NCI-H2081 (cell line): ENCODE measurements around the gene ARPC5.
"Not testable (repeated sequence)": the region's sequence is repeated elsewhere in the genome, so short reads cannot be mapped to it uniquely, and the experiment has no call there.

ENCODE experiments used
- DNase-seq, 2 experiments: peaks; one replicate each; lab custom pipeline; 2025; lab: John Stamatoyannopoulos, UW

The ARPC5 gene

GRCh38 chr1:183646776-183647175 lies 11.2 kb upstream of the ARPC5 start:
- no peak for DNase-seq

DNA sequence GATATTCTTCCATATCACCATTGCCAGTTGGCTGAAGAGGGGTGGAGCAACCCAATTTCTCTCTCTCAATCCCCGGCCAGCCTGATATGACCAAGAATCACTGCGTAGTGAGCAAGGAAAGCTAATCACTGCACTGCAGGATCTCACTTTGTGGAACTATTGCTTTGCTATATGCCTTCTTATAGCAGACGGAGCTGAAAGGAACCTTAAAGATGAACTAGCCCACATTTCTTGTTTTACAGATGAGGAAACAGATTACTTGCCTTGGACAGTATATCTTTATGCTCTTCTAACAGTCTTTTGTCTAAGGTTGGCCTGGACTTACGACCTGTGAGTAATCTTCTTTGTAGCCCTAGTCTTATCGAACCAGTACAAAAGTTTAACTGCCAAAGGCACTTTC lies 9.9 kb upstream of the ARPC5 start:
- DNase-seq = no peak

- no peak for DNase-seq
These were observed 6.6 kb upstream of the ARPC5 start for GRCh38 chr1:183642166-183642565.

DNA sequence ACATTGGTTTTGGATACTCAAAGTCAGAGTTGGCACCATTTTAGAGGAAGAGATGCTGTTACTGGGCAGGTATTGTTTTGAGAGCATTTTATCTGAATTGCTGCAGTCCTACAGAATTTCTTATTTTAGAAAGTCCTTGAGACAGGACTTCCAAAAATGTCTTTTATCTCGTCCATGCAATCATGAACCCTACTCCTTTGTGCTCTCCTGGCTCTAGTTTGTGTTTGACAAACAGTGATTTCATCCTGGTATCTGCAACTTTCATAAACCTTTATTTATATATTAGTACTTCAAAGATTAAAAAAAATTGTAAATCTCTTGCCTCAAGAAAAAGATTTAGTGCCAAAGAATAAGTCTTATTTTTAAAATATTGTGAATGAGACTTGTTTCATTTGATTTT lies 4.6 kb upstream of the ARPC5 start:
- no peak for DNase-seq

- no peak for DNase-seq
These were observed 3.2 kb upstream of the ARPC5 start for GRCh38 chr1:183638649-183639387.

- DNase-seq = no peak
These were observed 1.2 kb upstream of the ARPC5 start for GRCh38 chr1:183636783-183637182.

GRCh38 chr1:183636334-183636682 lies 725 bp upstream of the ARPC5 start:
- DNase-seq = no peak

- no peak for DNase-seq
These were observed 431 bp downstream of the ARPC5 start for GRCh38 chr1:183635099-183635605.

DNA sequence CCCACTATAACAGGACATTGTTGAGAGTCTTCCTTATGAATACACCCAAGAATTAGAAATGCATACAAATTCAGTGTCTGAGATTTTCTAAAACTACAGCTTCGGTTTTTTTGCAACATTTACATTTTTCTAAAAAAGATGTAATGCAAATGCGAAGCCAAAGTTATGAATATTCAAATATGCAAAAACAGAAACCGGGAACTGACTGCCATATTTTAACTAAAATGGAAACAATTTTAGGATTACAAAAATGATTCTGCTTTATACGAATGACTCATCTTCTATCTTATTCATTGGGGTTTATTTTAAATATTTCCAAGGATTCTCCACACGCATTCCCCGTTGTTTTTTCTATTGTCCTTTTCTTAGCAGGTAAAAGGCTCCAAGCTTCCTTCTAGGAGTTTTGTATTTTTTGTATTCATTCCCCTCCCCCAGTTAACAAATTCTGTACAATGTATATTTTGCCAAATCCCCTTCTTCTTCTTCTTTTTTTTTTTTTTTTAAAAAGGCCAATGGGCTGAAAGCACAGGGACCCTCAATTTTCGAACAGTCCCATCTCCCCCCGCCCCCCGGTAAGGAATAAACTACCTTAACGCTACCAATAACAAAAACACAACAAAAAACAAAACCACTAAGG lies 1.0 kb downstream of the ARPC5 start:
- no peak for DNase-seq

DNA sequence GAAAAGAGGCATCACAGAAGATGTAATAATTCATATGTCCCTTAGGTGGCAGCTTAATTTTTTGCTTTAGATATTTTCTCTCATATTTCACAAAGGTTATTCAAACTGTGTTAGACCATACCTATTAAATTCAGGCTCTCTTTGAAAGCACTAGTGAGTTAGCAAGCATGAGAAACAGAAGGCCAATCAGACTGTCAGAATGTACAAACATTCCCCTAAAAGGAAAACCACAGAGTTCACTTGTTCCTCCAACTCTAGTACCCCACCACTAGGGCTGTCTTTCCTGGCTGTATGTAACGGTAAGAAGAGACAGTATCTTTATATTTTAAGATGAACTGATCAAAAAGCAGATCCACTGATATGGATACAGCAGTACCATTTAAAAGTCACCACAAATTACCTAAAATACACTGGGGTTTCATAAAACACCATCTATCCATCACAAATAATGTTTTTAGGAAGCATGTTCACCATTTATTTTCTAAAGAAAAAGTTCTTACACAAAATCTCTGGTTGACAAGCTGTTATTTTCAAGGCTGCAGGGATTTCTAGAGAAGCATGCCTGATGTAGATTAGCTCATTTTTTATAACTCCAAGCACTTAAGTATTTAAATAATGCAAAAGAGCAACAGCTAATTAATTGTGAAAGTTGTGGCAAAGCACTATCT lies 1.8 kb downstream of the ARPC5 start:
- peak in 1 of 2 experiments; percentile 59 for DNase-seq

GRCh38 chr1:183632964-183633363 lies 2.6 kb downstream of the ARPC5 start:
- peak in 1 of 2 experiments; percentile 17 for DNase-seq

DNA sequence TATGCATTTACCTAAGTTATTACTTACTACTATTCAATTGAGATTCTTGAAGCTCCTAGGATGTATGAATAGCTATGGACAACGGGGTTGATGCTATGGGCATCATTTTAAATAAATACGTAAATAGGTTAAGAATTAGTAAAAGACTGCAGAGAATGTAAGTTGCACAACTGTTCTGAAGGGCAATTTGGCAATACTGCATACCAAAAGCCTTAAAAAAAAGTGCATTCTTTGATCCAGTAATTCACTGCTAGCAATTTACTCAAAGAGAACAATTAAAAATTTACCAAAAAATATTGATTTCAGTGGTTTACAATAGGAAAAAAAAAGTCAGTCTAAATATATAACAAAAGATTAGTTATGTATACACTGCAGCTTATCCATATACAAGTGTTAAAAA lies 3.5 kb downstream of the ARPC5 start:
- DNase-seq = no peak

DNA sequence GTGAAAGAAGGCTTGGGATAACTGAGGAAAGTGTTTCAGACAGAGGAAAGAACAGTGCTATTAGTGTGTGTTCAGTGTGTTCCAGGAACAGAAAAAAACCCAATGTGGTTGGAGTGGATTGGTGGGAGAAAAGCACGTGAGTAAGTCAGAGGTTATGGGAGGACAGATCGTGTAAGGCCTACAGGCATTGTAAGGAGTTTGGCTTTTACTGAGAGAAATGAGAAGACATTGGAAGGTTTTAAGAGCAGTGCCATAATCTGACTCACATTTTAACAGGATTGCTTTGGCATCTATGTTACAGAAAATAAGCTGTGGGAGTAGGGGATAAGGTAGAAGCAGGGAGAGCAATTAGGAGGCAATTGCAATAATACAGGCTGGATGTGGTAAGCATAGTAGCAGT lies 4.8 kb downstream of the ARPC5 start:
- DNase-seq = no peak

DNA sequence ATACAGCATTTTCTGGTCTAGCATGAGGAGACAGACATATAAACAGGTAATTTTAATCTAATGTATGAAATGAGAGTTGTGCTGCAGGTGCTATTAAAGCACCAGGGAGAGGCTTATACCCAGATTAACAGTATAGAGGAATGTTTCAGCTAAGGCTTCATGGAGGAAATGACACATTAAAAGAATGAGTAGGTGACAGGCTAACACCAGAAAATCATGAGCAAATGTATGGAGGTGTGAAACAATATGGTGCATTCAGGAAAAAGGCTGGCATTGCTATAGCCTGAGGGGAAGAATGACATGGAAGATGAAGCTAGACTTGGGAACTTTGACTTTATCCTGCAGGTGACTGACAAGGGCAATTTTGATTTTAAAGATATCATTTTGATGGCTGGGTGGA lies 7.0 kb downstream of the ARPC5 start:
- no peak for DNase-seq

DNA sequence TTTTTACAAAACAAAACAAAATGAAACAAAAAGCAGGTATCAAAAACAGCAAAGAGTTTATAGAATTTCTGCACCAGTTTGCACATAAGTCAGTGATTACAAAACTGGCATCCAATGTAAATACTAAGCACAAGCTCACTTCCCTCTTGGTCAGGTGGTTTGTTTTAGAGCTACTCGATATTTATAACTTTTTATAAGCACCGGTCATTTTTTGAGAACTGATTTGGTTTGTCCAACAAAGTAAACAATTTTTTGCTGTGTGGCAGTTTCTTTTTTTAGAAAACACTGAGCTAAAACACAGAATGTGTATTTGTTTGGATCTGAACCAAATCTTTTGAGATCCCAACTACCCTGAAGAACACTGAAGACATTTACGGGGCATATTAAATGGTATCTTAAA lies 9.3 kb downstream of the ARPC5 start:
- not testable (repeated sequence) for DNase-seq

- peak; percentile 60 to 63 for DNase-seq
These were observed 12.4 kb downstream of the ARPC5 start for GRCh38 chr1:183622884-183623785.

GRCh38 chr1:183622013-183622412 lies 13.6 kb downstream of the ARPC5 start:
- no peak for DNase-seq

- no peak for DNase-seq
These were observed 15.3 kb downstream of the ARPC5 start for GRCh38 chr1:183620311-183620710.

DNA sequence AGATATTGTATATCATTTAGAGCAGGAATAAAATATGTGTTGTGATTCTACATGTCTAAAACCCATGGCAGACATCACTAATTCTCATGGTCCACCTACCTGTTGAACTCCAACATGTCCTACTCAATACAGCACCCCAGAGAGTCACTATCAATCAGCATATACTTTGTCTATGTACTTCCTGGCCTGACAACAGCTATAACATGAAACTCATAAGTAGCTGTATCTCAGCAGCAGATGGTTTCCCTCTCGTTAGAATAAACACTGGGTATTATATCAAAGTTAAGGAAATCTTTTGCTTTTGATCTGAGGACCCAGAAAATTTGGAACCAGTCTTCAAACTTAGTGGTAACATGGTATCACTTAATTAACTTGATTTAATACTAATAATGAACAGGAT lies 15.8 kb downstream of the ARPC5 start:
- no peak for DNase-seq

GRCh38 chr1:183618202-183618601 lies 17.4 kb downstream of the ARPC5 start:
- DNase-seq = not testable (repeated sequence)

DNA sequence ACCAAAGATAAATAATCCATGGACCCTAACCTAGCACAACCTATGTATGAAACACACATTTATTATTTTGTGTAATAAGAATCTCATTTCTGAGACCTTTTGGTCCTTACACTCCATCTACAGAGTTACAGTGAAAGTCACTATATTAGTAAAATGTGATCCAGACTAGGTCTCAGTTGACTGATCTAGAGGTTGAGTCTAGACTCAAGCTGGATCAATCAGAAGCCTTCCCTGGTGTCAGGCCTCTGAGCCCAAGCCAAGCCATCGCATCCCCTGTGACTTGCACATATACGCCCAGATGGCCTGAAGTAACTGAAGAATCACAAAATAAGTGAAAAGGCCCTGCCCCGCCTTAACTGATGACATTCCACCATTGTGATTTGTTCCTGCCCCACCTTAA lies 22.6 kb downstream of the ARPC5 start:
- DNase-seq = not testable (repeated sequence)

DNA sequence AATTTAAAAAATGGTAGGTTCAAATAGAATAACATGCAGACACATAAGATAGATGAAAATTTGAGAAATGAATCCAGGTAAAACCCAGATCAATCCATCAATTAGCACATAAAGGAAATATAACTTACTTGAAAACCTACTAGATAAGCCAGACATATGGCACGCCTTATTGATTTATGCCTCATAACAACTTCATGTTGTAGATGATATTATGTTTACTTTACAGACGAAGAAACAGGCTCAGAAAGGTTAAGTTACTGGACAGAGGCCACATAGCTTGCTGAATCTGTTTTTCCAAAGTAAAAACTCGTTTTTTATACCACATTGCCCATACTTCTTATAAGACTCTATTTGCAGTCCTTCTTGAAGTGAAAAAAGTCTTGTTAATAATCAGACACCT lies 23.2 kb downstream of the ARPC5 start:
- DNase-seq = no peak
